CD4-positive, alpha-beta T cell (primary cell): ENCODE results near the gene SNRNP27. TPM values are rescaled to one million over a fixed set of nuclear protein-coding genes. Genes with fewer than 3 reads are reported as not detected.
A peak's percentile ranks its signal among the peaks of the same experiment; 100 is the strongest.

ENCODE experiments used
- ATAC-seq: fragments of 200-7000 bp; cut with Tn5 transposase; one replicate; pipeline ENCODE4 v1.10.0; 2022; ENCODE audit warnings: mild to moderate bottlenecking; ENCODE audit not compliant: poor library complexity
- CTCF ChIA-PET: fragments of 350-600 bp; sonication (Branson Sonifier 250); formaldehyde crosslinking; loops from one replicate; lab custom pipeline; 2021; ENCODE audit warnings: antibody characterized with exemption, inconsistent platforms; lab: Charles Lee
- POLR2A ChIA-PET: fragments of 350-600 bp; sonication (Branson Sonifier 250); formaldehyde crosslinking; loops from one replicate; lab custom pipeline; 2021; ENCODE audit warnings: antibody characterized with exemption, inconsistent platforms; lab: Charles Lee
- DNase-seq, 14 experiments: peaks; one replicate each; pipeline ENCODE4 v3.0.0-alpha.2; 2013 to 2020; ENCODE audit warnings: mixed read lengths in 2 of 14
- H3K27ac ChIP-seq, 2 donors: one replicate each; pipeline versions ENCODE4 v1.5.1 to v1.7.0; 2013; ENCODE audit warnings: low read length in 2 of 2, low read depth in 1 of 2, mild to moderate bottlenecking in 1 of 2
- H3K27me3 ChIP-seq, 2 experiments: 1 replicate in 1 of 2; 2 replicates in 1 of 2; pipeline versions ENCODE4 v1.6.1 to v1.7.0; 2013; ENCODE audit warnings: low read length in 2 of 2, control low read depth in 1 of 2, mild to moderate bottlenecking in 1 of 2, moderate library complexity in 1 of 2; ENCODE audit not compliant: insufficient read depth in 2 of 2, control insufficient read depth in 1 of 2
- H3K36me3 ChIP-seq: one replicate; pipeline ENCODE4 v1.6.1; 2013; ENCODE audit warnings: low read length, control low read depth; ENCODE audit not compliant: insufficient read depth
- H3K4me1 ChIP-seq: one replicate; pipeline ENCODE4 v1.6.1; 2013; ENCODE audit warnings: low read length, control low read depth; ENCODE audit not compliant: insufficient read depth
- H3K4me3 ChIP-seq: one replicate; pipeline ENCODE4 v1.5.1; 2013; ENCODE audit warnings: mild to moderate bottlenecking, low read length, moderate library complexity
- H3K9me3 ChIP-seq, 2 experiments: 1 replicate in 1 of 2; 2 replicates in 1 of 2; pipeline versions ENCODE4 v1.6.1 to v1.7.0; 2013; ENCODE audit warnings: low read length in 2 of 2, mild to moderate bottlenecking in 2 of 2, control low read depth in 1 of 2, moderate library complexity in 1 of 2; ENCODE audit not compliant: control insufficient read depth in 1 of 2, insufficient read depth in 1 of 2
- H3K27ac Mint-ChIP-seq: one replicate; pipeline ENCODE4 v1.8.0; 2020; ENCODE audit warnings: mixed read lengths
- H3K27me3 Mint-ChIP-seq: one replicate; pipeline ENCODE4 v1.8.0; 2021; ENCODE audit warnings: mixed read lengths
- H3K36me3 Mint-ChIP-seq: one replicate; pipeline ENCODE4 v1.8.0; 2021; ENCODE audit warnings: low read depth, mixed read lengths
- H3K4me1 Mint-ChIP-seq: one replicate; pipeline ENCODE4 v1.8.0; 2021; ENCODE audit warnings: low read depth, mixed read lengths
- H3K4me3 Mint-ChIP-seq: one replicate; pipeline ENCODE4 v1.8.0; 2020; ENCODE audit warnings: mild to moderate bottlenecking, mixed read lengths
- H3K9me3 Mint-ChIP-seq: one replicate; pipeline ENCODE4 v1.8.0; 2020; ENCODE audit warnings: mixed read lengths
- intact Hi-C, 2 experiments: fragments of 100-400 bp; cut with DNase I in 1 of 2; cut with micrococcal nuclease in 1 of 2; formaldehyde crosslinking; loops; one replicate each; pipeline versions ENCODE4 v1.15.1 to v1.9.0; 2023 to 2025; cut with DNase I, micrococcal nuclease
- total RNA-seq, 174 experiments: library from RNA in 2 of 174; stranded (reverse) in 2 of 174; gene quantifications; one replicate each; pipeline ENCODE4 v1.2.3 and lab custom pipeline; 2021 to 2026
- TF ChIP-seq, protein P1 (sequence below): fragments of 200-600 bp; IDR thresholded peaks from one replicate; pipeline ENCODE4 v1.8.0; 2022; ENCODE audit warnings: antibody characterized with exemption, mild to moderate bottlenecking

Gene SNRNP27
- total RNA-seq, 2 experiments from 2014 or later = 50.9 to 54.8 TPM

DNA sequence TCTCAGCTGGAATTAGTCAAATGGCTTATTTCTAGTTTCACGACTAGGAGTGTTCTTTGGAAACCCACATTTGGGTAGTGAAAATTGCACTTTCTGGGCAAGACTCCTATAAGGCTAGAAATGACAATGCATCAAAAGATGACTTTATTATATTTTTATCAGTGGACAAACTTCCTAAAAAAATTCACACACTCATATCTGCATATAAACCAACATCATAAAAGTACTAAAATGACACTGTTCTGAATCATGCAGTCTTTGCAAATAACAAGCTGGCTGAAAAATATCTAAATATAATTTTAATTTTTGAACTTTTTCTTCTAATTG lies 38.8 kb downstream of the SNRNP27 start:
- H3K9me3 ChIP-seq = no peaks in the 10 kb centered on the region
- ChIA-PET POLR2A (no interaction called here), CTCF (interaction anchor here (0.9 to 1.2 kb wide), 2 partner anchors 152 to 210 kb away, joined by 3 to 7 read pairs; no protein-coding TSS in a partner anchor)
- Mint-ChIP-seq H3K4me3 (no peak overlapping the region), H3K4me1 (peaks cover 19% of the 10 kb centered on the region), H3K27ac (peak overlapping the region; percentile 21), H3K36me3 (peaks cover 73% of the 10 kb centered on the region), H3K27me3 (no peaks in the 10 kb centered on the region), H3K9me3 (no peaks in the 10 kb centered on the region)
- H3K4me1 ChIP-seq = peaks cover 14% of the 10 kb centered on the region
- TF ChIP-seq, protein P1, sequence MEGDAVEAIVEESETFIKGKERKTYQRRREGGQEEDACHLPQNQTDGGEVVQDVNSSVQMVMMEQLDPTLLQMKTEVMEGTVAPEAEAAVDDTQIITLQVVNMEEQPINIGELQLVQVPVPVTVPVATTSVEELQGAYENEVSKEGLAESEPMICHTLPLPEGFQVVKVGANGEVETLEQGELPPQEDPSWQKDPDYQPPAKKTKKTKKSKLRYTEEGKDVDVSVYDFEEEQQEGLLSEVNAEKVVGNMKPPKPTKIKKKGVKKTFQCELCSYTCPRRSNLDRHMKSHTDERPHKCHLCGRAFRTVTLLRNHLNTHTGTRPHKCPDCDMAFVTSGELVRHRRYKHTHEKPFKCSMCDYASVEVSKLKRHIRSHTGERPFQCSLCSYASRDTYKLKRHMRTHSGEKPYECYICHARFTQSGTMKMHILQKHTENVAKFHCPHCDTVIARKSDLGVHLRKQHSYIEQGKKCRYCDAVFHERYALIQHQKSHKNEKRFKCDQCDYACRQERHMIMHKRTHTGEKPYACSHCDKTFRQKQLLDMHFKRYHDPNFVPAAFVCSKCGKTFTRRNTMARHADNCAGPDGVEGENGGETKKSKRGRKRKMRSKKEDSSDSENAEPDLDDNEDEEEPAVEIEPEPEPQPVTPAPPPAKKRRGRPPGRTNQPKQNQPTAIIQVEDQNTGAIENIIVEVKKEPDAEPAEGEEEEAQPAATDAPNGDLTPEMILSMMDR = no peak
- DNase-seq (no peak), ATAC-seq (no peak)
- H3K27me3 ChIP-seq = no peaks in the 10 kb centered on the region
- no peak overlapping the region for H3K27ac ChIP-seq
- H3K36me3 ChIP-seq = peaks cover 32% of the 10 kb centered on the region
- intact Hi-C loops = no loop called here
- no peak overlapping the region for H3K4me3 ChIP-seq

DNA sequence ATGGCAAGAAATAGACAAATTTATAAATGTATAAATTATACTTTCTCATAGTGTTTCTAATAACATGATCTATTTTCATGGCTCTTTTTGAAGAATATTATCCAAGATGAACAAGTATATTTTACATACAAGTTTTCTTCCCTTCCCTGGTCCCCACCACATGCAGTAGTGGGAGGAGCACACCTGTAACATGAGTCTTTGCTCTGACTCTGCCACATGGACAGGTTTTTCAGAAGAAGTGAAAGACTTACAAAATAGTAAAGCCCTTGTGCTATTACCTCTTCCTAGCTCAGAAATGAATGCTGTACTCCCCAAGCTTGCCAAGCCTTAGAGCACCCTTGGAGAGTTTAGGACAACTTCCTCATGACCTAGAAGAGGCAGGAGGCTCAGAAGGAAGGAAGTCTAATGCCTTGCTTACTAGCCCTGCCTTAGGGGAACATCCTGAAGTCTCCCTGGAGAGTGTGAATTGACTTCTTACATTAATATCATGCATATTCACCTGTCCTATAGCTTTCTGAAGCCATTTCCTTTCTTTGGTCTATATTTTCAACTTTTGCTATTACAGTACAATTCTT lies 39.6 kb downstream of the SNRNP27 start:
- DNase-seq = no peak
- no peaks in the 10 kb centered on the region for H3K9me3 ChIP-seq
- Mint-ChIP-seq H3K4me1 (peaks cover 19% of the 10 kb centered on the region), H3K36me3 (peaks cover 74% of the 10 kb centered on the region), H3K27ac (peak overlapping the region; percentile 40), H3K9me3 (no peaks in the 10 kb centered on the region), H3K27me3 (no peaks in the 10 kb centered on the region), H3K4me3 (no peak overlapping the region)
- TF ChIP-seq, protein P1 = no peak
- intact Hi-C loops = no loop called here
- H3K27ac ChIP-seq = no peak overlapping the region
- H3K36me3 ChIP-seq = peaks cover 35% of the 10 kb centered on the region
- ChIA-PET POLR2A (interaction anchor here (1.1 kb wide), 1 partner anchor 13 kb away, joined by 3 read pairs; no protein-coding TSS in a partner anchor), CTCF (interaction anchor here (1.1 to 1.2 kb wide), 2 partner anchors 138 to 151 kb away, joined by 3 to 7 read pairs; no protein-coding TSS in a partner anchor)
- no peak overlapping the region for H3K4me3 ChIP-seq
- peaks cover 14% of the 10 kb centered on the region for H3K4me1 ChIP-seq
- H3K27me3 ChIP-seq = no peaks in the 10 kb centered on the region
- ATAC-seq = no peak

DNA sequence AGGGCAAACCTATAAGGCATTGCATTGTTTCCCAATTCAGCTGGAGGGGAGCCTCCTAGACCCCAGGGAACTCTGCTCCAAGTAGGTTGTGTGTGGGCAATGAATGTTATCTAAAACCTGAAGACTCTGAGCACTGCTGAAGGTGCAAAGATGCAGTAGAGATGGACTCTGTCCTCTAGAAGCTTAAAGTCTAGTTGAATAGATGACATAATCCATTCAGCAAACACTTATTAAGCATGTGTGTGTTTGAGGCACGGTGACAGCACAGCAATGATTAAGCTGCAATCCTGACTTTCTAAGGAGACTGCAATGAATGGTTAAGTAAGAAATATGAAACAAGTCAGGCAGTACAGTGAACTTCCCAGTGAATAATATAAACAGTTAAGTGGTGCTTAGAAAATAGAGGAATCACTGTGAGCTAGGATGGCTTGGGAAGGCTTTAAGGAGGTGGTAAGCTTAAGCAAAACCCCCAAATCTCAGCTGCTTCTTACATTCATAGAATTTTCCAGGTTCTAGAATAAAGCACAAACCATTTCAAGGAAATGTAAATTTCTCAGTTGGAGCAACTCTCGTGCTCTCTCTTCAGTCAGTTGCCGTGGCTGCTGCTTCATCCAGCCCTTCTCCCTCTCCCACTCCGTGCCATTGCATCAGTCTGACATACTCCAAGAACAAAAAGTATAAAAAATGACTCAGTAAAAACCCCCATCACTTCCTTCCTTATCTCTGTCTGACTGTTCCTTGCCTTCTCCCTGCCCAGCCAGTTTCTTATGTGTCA lies 40.3 kb downstream of the SNRNP27 start:
- H3K4me1 ChIP-seq = peaks cover 14% of the 10 kb centered on the region
- no peak overlapping the region for H3K4me3 ChIP-seq
- intact Hi-C loops = no loop called here
- no peak overlapping the region for H3K4me3 Mint-ChIP-seq
- H3K36me3 Mint-ChIP-seq = peaks cover 75% of the 10 kb centered on the region
- no peaks in the 10 kb centered on the region for H3K27me3 Mint-ChIP-seq
- no peak overlapping the region for H3K27ac ChIP-seq
- TF ChIP-seq, protein P1 = no peak
- DNase-seq (peak in 2 of 14 experiments; percentile 50 to 62), ATAC-seq (no peak)
- peaks cover 41% of the 10 kb centered on the region for H3K36me3 ChIP-seq
- POLR2A ChIA-PET = interaction anchor here (1.1 kb wide), 1 partner anchor 12 kb away, joined by 3 read pairs; no protein-coding TSS in a partner anchor
- H3K27me3 ChIP-seq = no peaks in the 10 kb centered on the region
- CTCF ChIA-PET = interaction anchor here (1.1 to 1.2 kb wide), 2 partner anchors 137 to 151 kb away, joined by 3 to 7 read pairs; no protein-coding TSS in a partner anchor
- H3K9me3 Mint-ChIP-seq = no peaks in the 10 kb centered on the region
- peaks cover 19% of the 10 kb centered on the region for H3K4me1 Mint-ChIP-seq
- no peaks in the 10 kb centered on the region for H3K9me3 ChIP-seq
- H3K27ac Mint-ChIP-seq = peak overlapping the region; percentile 40
